Cardiac muscle cell (in vitro differentiated cells and primary cell): ENCODE data around the gene PPP1R15B. TPM values are rescaled to one million over a fixed set of nuclear protein-coding genes. Genes with fewer than 3 reads are reported as not detected.

ENCODE experiments used
- DNase-seq, 2 donors: peaks; one replicate each; pipeline versions ENCODE4 v3.0.0 to v3.0.0-alpha.2; 2010 to 2017; ENCODE audit warnings: low read depth in 1 of 2, low spot score in 1 of 2
- H3K27ac ChIP-seq: fragments of 200-600 bp; sonication (generic); 2 replicates; pipeline ENCODE4 v1.5.1; 2016
- H3K27me3 ChIP-seq: fragments of 200-600 bp; sonication (generic); 2 replicates; pipeline ENCODE4 v1.6.0; 2016; ENCODE audit warnings: control low read depth
- H3K36me3 ChIP-seq: fragments of 200-600 bp; sonication (generic); 2 replicates; pipeline ENCODE4 v1.5.1; 2016; ENCODE audit warnings: control low read depth
- H3K4me1 ChIP-seq: fragments of 200-600 bp; sonication (generic); 2 replicates; pipeline ENCODE4 v1.8.1; 2017; ENCODE audit warnings: low read depth, mild to moderate bottlenecking, mixed run types
- H3K4me3 ChIP-seq: fragments of 200-600 bp; sonication (generic); 2 replicates; pipeline ENCODE4 v1.5.1; 2016; ENCODE audit warnings: mild to moderate bottlenecking
- H3K9me3 ChIP-seq: fragments of 200-600 bp; sonication (generic); 2 replicates; pipeline ENCODE4 v1.5.1; 2017; ENCODE audit warnings: low read depth, mild to moderate bottlenecking, control low read depth
- polyA plus RNA-seq: library from polyadenylated mRNA; unstranded; fragments of >200 nt; fragmentation: Nextera tagmentation; extraction: Ambion mirVana; gene quantifications from 2 replicates; pipeline ENCODE4 v1.2.1, GENCODE V29; 2016
- total RNA-seq: library from RNA; depleted of rRNA; stranded (reverse); fragments of >200 nt; gene quantifications from 2 replicates; pipeline ENCODE4 v1.2.3, GENCODE V29; 2016
- TF ChIP-seq, protein P1 (sequence below): IDR thresholded peaks from 2 replicates; pipeline ENCODE4 v1.5.1; 2012; ENCODE audit warnings: low read depth, mild to moderate bottlenecking, low read length

Gene PPP1R15B
- total and polyA plus RNA-seq, 2 experiments from 2014 or later: 19.8 to 24.9 TPM

DNA sequence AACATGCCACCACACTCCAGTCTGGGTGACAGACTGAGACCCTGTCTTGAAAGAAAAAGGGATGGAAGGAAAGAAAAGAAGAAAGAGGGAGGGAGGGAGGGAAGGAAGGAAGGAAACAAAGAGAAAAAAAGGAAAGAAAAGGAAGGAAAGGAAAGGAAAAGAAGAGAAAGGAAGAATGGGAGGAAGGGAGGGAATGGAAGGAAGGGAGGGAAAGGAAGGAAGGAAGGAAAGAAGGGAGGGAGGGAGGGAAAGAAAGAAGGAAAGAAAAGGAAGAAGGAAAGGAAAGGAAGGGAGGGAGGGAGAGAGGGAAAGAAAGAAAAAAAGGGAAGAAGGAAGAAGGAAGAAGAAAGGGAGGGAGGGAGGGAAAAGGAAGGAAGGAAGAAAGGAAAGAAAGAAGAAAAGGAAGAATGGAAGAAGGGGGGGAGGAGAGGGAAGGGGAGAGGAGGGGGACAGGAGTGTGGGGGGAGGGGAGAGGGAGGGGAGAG lies 5.0 kb upstream of the PPP1R15B start:
- no peak overlapping the region for H3K4me3 ChIP-seq

DNA sequence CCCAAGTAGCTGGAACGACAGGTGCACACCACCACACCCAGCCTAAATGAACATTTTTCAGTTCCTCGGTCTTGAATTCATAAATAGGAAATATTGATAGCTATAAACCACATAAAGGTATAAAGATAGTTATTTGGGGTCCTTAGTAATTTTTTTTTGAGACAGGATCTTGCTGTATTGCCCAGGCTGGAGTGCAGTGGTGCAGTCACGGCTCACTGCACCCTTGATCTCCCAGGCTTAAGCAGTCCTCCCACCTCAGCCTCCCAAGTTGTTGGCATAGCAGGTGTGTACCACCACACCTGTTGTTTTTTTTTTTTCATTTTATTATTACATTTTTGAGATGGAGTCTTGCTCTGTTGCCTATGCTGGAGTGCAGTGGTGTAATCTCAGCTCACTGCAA lies 3.7 kb upstream of the PPP1R15B start:
- H3K36me3 ChIP-seq: no peaks in the 10 kb centered on the region
- no peak overlapping the region for H3K27ac ChIP-seq
- peaks cover 21% of the 10 kb centered on the region for H3K4me1 ChIP-seq
- H3K27me3 ChIP-seq: no peaks in the 10 kb centered on the region
- H3K9me3 ChIP-seq: no peaks in the 10 kb centered on the region
- no peak overlapping the region for H3K4me3 ChIP-seq
- TF ChIP-seq, protein P1, sequence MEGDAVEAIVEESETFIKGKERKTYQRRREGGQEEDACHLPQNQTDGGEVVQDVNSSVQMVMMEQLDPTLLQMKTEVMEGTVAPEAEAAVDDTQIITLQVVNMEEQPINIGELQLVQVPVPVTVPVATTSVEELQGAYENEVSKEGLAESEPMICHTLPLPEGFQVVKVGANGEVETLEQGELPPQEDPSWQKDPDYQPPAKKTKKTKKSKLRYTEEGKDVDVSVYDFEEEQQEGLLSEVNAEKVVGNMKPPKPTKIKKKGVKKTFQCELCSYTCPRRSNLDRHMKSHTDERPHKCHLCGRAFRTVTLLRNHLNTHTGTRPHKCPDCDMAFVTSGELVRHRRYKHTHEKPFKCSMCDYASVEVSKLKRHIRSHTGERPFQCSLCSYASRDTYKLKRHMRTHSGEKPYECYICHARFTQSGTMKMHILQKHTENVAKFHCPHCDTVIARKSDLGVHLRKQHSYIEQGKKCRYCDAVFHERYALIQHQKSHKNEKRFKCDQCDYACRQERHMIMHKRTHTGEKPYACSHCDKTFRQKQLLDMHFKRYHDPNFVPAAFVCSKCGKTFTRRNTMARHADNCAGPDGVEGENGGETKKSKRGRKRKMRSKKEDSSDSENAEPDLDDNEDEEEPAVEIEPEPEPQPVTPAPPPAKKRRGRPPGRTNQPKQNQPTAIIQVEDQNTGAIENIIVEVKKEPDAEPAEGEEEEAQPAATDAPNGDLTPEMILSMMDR: no peak
- DNase-seq: no peak

More for the DNA sequence above, 5.0 kb upstream of the PPP1R15B start:
- H3K27ac ChIP-seq: no peak overlapping the region
- H3K4me1 ChIP-seq: peaks cover 21% of the 10 kb centered on the region
- no peaks in the 10 kb centered on the region for H3K36me3 ChIP-seq
- H3K27me3 ChIP-seq: no peaks in the 10 kb centered on the region
- H3K9me3 ChIP-seq: no peaks in the 10 kb centered on the region
- DNase-seq: no peak
- TF ChIP-seq, protein P1: no peak

DNA sequence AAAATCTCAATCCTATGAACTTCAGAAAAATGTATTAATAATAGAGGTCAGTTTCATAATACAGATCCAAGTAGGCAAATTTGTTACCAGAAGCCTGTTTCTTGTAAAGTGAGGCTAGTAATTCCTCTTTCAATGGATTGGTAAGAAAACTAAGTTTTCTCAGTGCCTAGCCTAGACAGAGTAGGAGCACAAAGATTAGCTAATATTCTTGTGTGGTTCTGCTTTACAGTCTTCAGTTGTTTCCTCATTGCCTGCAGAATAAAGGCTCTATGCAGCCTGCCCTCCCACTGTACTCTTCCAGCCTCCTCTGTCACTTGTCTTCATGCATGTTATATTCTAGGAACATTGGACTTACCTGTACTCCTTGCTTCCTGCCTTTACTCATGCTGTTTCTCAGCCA lies 2.4 kb upstream of the PPP1R15B start:
- TF ChIP-seq, protein P1: no peak
- Histone ChIP-seq H3K4me1 (peaks cover 15% of the 10 kb centered on the region), H3K4me3 (no peak overlapping the region), H3K36me3 (no peaks in the 10 kb centered on the region), H3K9me3 (no peaks in the 10 kb centered on the region), H3K27me3 (no peaks in the 10 kb centered on the region), H3K27ac (no peak overlapping the region)
- DNase-seq: no peak

DNA sequence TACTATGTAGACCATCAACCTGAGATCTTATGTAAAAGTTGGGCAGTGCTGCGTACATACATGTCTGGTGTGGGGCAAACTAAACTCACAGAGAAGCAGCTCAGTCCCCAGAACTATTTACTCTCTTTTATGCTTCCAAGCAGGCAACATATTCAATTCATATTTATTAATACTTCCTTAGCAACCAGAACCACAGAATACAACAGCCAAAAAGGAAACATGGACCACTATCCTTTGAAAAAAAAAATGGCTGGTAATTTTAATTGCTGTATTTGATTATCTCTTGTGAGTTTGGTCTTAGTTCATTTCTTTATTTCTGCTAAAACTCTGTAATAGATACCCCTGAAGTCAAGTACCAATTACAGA lies 1.5 kb upstream of the PPP1R15B start:
- Histone ChIP-seq H3K27ac (no peak overlapping the region), H3K4me1 (peaks cover 15% of the 10 kb centered on the region), H3K36me3 (no peaks in the 10 kb centered on the region), H3K4me3 (no peak overlapping the region), H3K27me3 (no peaks in the 10 kb centered on the region), H3K9me3 (no peaks in the 10 kb centered on the region)
- TF ChIP-seq, protein P1: no peak
- DNase-seq: no peak

DNA sequence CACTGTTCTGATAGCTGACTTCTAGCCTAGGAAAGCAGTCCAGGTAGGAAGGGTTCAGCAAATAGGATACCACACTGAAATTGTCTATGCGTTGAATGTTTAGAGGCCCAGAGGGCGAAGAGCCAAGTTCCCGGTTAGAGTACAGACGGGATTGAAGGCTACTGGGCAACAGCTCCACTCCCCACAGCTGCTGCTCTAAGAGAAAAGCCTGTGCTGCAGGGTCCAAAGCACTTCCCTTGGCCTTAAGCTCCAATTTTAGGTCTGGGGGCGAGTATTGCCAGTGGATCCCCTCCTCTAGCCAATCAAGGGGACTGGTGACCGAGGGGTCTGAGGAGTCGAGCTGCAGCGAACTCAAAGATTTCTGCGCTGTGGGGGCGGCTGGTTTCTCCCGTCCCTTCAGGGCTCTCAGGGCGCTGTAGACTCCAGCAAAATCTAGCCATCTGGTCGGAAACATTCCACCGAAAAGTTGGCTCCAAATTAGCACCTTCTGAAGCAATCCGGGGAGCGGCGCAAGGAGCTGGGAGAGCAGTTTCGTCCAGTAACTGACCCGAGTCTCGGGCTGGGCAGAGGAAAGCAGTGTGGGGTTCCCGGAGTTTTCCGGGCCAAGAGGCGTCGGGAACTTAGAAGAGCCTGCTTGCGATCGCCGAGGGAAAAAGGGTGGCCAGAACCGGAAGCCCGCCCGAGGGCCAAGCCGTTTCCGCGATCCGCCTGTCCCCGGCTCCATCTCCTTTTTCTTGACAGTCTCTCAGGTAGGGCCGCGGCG lies 748 bp downstream of the PPP1R15B start:
- Histone ChIP-seq H3K27me3 (no peaks in the 10 kb centered on the region), H3K9me3 (no peaks in the 10 kb centered on the region), H3K27ac (peak overlapping the region; percentile 95), H3K36me3 (peaks cover 3% of the 10 kb centered on the region), H3K4me3 (peak overlapping the region; percentile 78), H3K4me1 (peaks cover 10% of the 10 kb centered on the region)
- TF ChIP-seq, protein P1: no peak
- DNase-seq: peak; percentile 60 to 61
